Measurements from ENCODE around the gene TPSB2.

The TPSB2 gene

DNA sequence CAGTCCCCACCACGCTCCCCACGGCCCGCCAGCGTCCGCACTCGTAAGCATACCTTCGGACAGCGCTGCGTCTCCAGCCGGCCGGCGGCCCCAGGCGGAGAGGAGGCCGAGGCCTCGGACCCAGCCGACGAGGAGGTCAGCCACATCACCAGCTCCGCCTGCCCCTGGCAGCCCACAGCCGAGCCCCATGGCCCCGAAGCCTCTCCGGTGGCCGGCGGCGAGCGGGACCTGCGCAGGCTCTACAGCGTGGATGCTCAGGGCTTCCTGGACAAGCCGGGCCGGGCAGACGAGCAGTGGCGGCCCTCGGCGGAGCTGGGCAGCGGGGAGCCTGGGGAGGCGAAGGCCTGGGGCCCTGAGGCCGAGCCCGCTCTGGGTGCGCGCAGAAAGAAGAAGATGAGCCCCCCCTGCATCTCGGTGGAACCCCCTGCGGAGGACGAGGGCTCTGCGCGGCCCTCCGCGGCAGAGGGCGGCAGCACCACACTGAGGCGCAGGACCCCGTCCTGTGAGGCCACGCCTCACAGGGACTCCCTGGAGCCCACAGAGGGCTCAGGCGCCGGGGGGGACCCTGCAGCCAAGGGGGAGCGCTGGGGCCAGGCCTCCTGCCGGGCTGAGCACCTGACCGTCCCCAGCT lies 9.8 kb downstream of the TPSB2 start:
- no peak for DNase-seq (ENCODE audit: low read depth)

- DNase-seq (ENCODE audit: low read depth): no peak
These were observed 10.9 kb downstream of the TPSB2 start for GRCh38 chr16:1218930-1219611.

GRCh38 chr16:1218061-1218929 lies 11.7 kb downstream of the TPSB2 start:
- no peak for DNase-seq (ENCODE audit: low read depth)

- no peak for DNase-seq (ENCODE audit: low read depth)
These were observed 12.5 kb downstream of the TPSB2 start for GRCh38 chr16:1217526-1217925.

- no peak for DNase-seq (ENCODE audit: low read depth)
These were observed 13.1 kb downstream of the TPSB2 start for GRCh38 chr16:1216681-1217400.

- DNase-seq (ENCODE audit: low read depth): no peak
These were observed 13.7 kb downstream of the TPSB2 start for GRCh38 chr16:1216296-1216619.

GRCh38 chr16:1215574-1216295 lies 14.2 kb downstream of the TPSB2 start:
- DNase-seq (ENCODE audit: low read depth): no peak

DNA sequence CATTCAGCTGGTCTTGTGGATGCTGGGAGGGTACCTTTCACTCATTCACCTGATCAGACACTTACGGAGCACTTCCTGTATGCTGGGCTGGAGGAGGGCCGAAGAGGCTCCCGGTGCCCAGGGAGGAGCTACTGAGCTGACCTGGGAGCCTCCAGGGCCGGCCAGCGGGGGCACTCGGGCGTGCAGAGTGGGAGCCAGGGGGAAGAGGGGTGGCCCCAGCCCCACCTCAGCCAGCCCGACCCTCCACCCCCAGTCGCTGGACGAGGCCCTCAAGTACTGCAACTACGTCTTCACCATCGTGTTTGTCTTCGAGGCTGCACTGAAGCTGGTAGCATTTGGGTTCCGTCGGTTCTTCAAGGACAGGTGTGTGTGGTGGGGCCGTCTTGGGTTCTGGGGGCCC lies 15.3 kb downstream of the TPSB2 start:
- DNase-seq (ENCODE audit: low read depth): no peak

GRCh38 chr16:1213796-1214372 lies 16.1 kb downstream of the TPSB2 start:
- no peak for DNase-seq (ENCODE audit: low read depth)

DNA sequence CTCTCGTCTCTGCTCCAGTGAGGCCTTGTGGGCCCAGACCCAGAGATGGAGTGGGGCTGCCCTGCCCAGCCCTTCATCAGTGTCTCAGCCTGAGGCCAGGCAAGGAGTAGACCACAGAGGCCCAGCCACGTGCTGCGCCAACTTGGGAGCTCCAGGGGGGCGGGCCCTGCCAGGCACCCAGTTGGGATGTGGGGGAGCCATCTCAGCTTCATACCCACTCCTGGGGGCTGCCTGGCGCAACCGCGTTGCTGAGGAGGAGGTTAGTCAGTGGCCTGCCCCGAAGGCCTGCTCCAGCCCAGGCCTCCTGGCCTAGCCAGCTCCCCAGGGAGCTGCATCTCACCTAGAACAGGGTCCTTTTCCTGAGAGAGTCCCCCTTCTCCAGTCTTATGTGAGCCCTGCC lies 16.8 kb downstream of the TPSB2 start:
- DNase-seq (ENCODE audit: low read depth): no peak

GRCh38 chr16:1212616-1213194 lies 17.3 kb downstream of the TPSB2 start:
- DNase-seq (ENCODE audit: low read depth): no peak

DNA sequence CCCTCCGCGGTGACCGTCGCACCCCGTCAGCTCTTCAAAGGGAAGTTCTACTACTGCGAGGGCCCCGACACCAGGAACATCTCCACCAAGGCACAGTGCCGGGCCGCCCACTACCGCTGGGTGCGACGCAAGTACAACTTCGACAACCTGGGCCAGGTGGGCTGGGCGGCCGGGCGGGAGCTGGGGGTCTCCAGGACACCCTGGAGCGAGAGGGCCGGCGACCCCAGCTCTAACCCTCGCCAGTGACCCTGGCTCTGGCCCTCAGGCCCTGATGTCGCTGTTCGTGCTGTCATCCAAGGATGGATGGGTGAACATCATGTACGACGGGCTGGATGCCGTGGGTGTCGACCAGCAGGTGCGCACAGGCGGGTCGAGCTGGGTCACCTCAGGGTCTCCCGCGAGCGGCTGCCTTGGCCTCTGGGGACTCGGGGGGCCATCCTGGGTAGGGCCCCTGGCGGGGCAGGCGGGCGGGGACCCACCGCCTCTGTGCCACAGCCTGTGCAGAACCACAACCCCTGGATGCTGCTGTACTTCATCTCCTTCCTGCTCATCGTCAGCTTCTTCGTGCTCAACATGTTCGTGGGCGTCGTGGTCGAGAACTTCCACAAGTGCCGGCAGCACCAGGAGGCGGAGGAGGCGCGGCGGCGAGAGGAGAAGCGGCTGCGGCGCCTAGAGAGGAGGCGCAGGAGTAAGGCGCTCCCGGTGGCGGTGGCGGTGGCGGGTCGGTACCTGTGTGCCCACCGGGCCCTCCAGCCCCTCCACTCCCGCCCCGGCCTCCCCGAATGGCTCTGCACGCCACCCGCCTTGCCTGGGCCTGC lies 18.3 kb downstream of the TPSB2 start:
- no peak for DNase-seq (ENCODE audit: low read depth)

GRCh38 chr16:1210461-1210860 lies 19.5 kb downstream of the TPSB2 start:
- DNase-seq (ENCODE audit: low read depth): no peak

DNA sequence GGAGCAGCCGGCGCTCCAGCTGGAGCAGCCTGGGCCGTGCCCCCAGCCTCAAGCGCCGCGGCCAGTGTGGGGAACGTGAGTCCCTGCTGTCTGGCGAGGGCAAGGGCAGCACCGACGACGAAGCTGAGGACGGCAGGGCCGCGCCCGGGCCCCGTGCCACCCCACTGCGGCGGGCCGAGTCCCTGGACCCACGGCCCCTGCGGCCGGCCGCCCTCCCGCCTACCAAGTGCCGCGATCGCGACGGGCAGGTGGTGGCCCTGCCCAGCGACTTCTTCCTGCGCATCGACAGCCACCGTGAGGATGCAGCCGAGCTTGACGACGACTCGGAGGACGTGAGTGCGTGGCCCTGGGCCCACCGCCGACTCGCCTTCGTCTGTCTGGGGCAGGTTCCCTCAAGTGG lies 20.9 kb downstream of the TPSB2 start:
- no peak for DNase-seq (ENCODE audit: low read depth)

DNA sequence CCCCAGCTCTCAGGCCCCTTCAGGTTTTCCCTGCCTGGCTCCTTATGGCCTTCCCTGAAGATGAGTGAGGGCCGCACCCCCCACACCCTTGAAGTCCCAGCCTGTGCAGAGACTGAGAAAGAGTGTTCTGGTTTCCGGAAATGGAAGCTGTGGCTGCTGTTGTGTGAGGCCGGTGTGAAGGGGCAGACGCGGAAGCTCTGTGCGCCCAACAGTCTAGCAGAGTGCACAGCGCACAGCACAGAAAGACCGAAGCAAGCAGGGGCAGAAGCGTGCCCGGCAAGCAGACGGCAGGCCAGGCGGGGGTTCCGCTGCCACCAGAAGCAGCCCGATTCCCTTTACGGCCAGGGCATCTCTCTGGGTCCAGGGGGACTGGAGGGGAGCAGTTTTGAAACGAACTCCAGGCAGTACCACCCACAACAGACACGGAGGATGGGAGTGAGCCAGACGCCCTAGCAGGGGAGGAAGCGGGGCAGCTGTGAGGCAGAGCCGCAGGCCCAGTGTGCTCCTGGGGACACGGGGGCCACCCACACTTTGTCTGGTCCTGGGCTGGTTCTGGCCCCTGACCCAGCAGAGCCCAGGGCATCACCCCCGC lies 21.6 kb downstream of the TPSB2 start:
- no peak for DNase-seq (ENCODE audit: low read depth)

GRCh38 chr16:1206786-1207185 lies 23.2 kb downstream of the TPSB2 start:
- DNase-seq (ENCODE audit: low read depth): no peak

DNA sequence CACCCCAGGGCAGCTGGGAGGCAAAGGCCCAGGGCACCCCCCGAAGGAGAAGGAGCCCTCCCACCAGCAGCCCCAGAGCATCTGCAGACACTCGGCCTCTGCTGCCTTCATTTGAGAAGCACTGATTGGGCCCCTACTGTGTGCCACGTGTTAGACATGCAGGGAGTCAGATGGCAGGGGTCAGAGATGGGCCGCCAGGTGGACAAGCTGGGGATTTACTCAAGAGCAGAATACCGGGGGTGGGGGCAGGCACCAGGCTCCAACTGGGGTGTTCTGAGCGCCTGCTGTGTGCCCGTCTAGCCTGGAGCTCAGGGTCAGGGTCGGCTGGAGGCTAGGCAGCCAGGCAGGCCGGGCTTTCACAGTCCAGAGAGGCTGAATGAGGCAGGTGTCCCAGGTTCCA lies 23.7 kb downstream of the TPSB2 start:
- DNase-seq (ENCODE audit: low read depth): no peak

GRCh38 chr16:1204933-1205332 lies 25.1 kb downstream of the TPSB2 start:
- no peak for DNase-seq (ENCODE audit: low read depth)

GRCh38 chr16:1202274-1202673 lies 27.7 kb downstream of the TPSB2 start:
- DNase-seq (ENCODE audit: low read depth): no peak

DNA sequence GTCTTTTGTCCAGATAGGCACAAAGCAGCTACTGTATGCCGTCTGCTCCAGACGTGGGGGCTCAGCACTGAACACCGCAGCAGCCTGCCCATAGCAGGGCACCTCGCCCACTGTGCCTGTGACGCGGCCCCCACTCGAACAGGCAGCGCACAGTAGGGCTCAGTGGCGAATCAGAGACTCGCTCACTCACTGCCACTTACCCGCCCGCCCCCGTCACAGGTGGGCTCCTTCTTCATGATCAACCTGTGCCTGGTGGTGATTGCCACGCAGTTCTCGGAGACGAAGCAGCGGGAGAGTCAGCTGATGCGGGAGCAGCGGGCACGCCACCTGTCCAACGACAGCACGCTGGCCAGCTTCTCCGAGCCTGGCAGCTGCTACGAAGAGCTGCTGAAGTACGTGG lies 28.5 kb downstream of the TPSB2 start:
- DNase-seq (ENCODE audit: low read depth): no peak

All from stimulated activated CD4-positive, alpha-beta T cell treated with anti-CD3 and anti-CD28 coated beads, Interleukin-2, amount 100 ng/mL, for 4 hours (primary cell).